Measurements from ENCODE around the gene MTX2. TPM values are rescaled to one million over a fixed set of nuclear protein-coding genes. Genes with fewer than 3 reads are reported as not detected.
"Not testable (repeated sequence)": the region's sequence is repeated elsewhere in the genome, so short reads cannot be mapped to it uniquely, and the experiment has no call there.

MTX2 gene
- total RNA-seq, 1 experiment from 2014 or later = 33.7 TPM

DNA sequence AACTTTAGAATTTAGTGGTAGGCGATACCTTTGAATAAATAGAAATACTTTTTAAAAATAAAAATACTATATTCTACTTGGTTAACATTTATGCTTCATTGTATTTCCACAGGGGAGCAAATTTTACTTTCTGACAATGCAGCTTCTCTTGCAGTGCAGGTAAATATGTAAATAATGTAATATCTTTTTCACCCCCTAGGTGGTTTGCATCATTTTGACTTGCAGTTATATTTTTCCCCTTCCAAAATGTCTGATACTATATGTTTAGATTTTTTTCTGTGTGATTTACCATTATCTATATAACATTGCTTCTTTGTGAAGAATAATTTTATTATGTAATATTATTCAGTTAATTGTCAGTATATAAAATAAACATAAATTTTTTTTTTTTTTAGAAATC, 28.5 kb downstream of the MTX2 start:
- H3K36me3 Mint-ChIP-seq (ENCODE audit: insufficient read depth, unreplicated experiment) = no peaks in the 10 kb centered on the region
- H3K4me1 ChIP-seq = no peaks in the 10 kb centered on the region
- POLR2A ChIA-PET = no interaction called here
- no peaks in the 10 kb centered on the region for H3K9me3 ChIP-seq
- TF ChIP-seq, protein P1, sequence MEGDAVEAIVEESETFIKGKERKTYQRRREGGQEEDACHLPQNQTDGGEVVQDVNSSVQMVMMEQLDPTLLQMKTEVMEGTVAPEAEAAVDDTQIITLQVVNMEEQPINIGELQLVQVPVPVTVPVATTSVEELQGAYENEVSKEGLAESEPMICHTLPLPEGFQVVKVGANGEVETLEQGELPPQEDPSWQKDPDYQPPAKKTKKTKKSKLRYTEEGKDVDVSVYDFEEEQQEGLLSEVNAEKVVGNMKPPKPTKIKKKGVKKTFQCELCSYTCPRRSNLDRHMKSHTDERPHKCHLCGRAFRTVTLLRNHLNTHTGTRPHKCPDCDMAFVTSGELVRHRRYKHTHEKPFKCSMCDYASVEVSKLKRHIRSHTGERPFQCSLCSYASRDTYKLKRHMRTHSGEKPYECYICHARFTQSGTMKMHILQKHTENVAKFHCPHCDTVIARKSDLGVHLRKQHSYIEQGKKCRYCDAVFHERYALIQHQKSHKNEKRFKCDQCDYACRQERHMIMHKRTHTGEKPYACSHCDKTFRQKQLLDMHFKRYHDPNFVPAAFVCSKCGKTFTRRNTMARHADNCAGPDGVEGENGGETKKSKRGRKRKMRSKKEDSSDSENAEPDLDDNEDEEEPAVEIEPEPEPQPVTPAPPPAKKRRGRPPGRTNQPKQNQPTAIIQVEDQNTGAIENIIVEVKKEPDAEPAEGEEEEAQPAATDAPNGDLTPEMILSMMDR (IDR thresholded peaks at IDR 0.05; ENCODE audit: insufficient read depth in 1 of 2, low read depth in 1 of 2, low read length in 1 of 2, severe bottlenecking in 1 of 2, unreplicated experiment in 1 of 2) = no peak
- H3K4me3 ChIP-seq (ENCODE audit: low read depth, low read length) = no peak overlapping the region
- intact Hi-C loops (cut with micrococcal nuclease; ENCODE audit: unreplicated experiment) = no loop called here
- no TSS peak for BruUV-seq (replicated peaks)
- no peak for DNase-seq
- H3K4me1 Mint-ChIP-seq (ENCODE audit: low read depth, unreplicated experiment) = no peaks in the 10 kb centered on the region
- no peaks in the 10 kb centered on the region for H3K27me3 ChIP-seq (replicated peaks; ENCODE audit: control insufficient read depth, insufficient read depth, low read length)
- H3K27ac Mint-ChIP-seq (ENCODE audit: unreplicated experiment) = no peak overlapping the region
- no peak overlapping the region for H3K4me3 Mint-ChIP-seq (ENCODE audit: unreplicated experiment)
- no peaks in the 10 kb centered on the region for H3K27me3 Mint-ChIP-seq (ENCODE audit: insufficient read depth, unreplicated experiment)
- CTCF ChIA-PET = no interaction called here
- no peaks in the 10 kb centered on the region for H3K9me3 Mint-ChIP-seq (ENCODE audit: unreplicated experiment)
- H3K36me3 ChIP-seq (ENCODE audit: control insufficient read depth, insufficient read depth, low read length) = no peaks in the 10 kb centered on the region

DNA sequence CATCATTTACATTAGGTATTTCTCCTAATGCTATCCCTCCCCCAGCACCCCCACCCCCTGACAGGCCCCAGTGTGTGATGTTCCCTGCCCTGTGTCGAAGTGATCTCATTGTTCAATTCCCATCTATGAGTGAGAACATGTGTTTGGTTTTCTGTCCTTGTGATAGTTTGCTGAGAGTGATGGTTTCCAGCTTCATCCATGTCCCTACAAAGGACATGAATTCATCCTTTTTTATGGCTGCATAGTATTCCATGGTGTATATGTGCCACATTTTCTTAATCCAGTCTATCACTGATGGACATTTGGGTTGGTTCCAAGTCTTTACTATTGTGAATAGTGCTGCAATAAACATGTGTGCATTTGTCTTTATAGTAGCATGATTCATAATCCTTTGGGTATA, 36.8 kb downstream of the MTX2 start:
- BruUV-seq (replicated peaks); H3K9me3 Mint-ChIP-seq (ENCODE audit: unreplicated experiment); DNase-seq; H3K27me3 ChIP-seq (replicated peaks; ENCODE audit: control insufficient read depth, insufficient read depth, low read length); H3K27ac Mint-ChIP-seq (ENCODE audit: unreplicated experiment); H3K36me3 ChIP-seq (ENCODE audit: control insufficient read depth, insufficient read depth, low read length); H3K4me1 ChIP-seq; H3K27me3 Mint-ChIP-seq (ENCODE audit: insufficient read depth, unreplicated experiment); H3K4me1 Mint-ChIP-seq (ENCODE audit: low read depth, unreplicated experiment); POLR2A ChIA-PET; intact Hi-C loops (cut with micrococcal nuclease; ENCODE audit: unreplicated experiment); CTCF ChIA-PET; H3K9me3 ChIP-seq; H3K4me3 ChIP-seq (ENCODE audit: low read depth, low read length); H3K4me3 Mint-ChIP-seq (ENCODE audit: unreplicated experiment): not testable (repeated sequence)
- peaks cover 30% of the 10 kb centered on the region for H3K36me3 Mint-ChIP-seq (ENCODE audit: insufficient read depth, unreplicated experiment)

DNA sequence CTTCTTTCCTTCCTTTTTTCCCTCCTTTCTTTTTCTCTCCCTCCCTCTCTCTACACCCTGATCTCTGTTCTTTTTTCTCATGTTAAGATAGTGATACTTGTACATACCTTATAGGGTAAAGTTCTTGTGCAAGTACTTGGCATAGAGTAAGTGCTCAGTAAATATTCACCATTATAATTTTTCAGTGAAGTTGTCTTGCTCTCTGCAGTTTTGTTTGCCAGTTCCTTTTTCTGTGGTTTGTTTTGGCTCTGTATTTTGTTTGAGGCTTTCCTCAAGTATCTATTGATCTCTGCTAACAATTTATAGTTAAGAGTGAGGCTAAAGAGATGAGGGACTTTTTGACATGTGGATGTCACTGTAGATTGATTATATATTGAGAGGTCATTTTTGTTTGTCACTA, 48.0 kb downstream of the MTX2 start:
- intact Hi-C loops (cut with micrococcal nuclease; ENCODE audit: unreplicated experiment) = no loop called here

More for the DNA sequence above, 48.0 kb downstream of the MTX2 start:
- H3K27me3 ChIP-seq (replicated peaks; ENCODE audit: control insufficient read depth, insufficient read depth, low read length) = no peaks in the 10 kb centered on the region
- DNase-seq = no peak
- Mint-ChIP-seq H3K4me3 (ENCODE audit: unreplicated experiment) (no peak overlapping the region), H3K27ac (ENCODE audit: unreplicated experiment) (no peak overlapping the region), H3K9me3 (ENCODE audit: unreplicated experiment) (no peaks in the 10 kb centered on the region), H3K4me1 (ENCODE audit: low read depth, unreplicated experiment) (no peaks in the 10 kb centered on the region), H3K36me3 (ENCODE audit: insufficient read depth, unreplicated experiment) (peaks cover 9% of the 10 kb centered on the region), H3K27me3 (ENCODE audit: insufficient read depth, unreplicated experiment) (no peaks in the 10 kb centered on the region)
- no peaks in the 10 kb centered on the region for H3K9me3 ChIP-seq
- no peak overlapping the region for H3K4me3 ChIP-seq (ENCODE audit: low read depth, low read length)
- H3K36me3 ChIP-seq (ENCODE audit: control insufficient read depth, insufficient read depth, low read length) = no peaks in the 10 kb centered on the region; the same call in 1 of the 2 replicates
- ChIA-PET CTCF (no interaction called here), POLR2A (no interaction called here)
- no peaks in the 10 kb centered on the region for H3K4me1 ChIP-seq
- no TSS peak for BruUV-seq (replicated peaks)
- TF ChIP-seq, protein P1 (IDR thresholded peaks at IDR 0.05; ENCODE audit: insufficient read depth in 1 of 2, low read depth in 1 of 2, low read length in 1 of 2, severe bottlenecking in 1 of 2, unreplicated experiment in 1 of 2) = no peak

Data from Caco-2 (cell line).